Measurements from ENCODE around the gene AATF.

The AATF gene

DNA sequence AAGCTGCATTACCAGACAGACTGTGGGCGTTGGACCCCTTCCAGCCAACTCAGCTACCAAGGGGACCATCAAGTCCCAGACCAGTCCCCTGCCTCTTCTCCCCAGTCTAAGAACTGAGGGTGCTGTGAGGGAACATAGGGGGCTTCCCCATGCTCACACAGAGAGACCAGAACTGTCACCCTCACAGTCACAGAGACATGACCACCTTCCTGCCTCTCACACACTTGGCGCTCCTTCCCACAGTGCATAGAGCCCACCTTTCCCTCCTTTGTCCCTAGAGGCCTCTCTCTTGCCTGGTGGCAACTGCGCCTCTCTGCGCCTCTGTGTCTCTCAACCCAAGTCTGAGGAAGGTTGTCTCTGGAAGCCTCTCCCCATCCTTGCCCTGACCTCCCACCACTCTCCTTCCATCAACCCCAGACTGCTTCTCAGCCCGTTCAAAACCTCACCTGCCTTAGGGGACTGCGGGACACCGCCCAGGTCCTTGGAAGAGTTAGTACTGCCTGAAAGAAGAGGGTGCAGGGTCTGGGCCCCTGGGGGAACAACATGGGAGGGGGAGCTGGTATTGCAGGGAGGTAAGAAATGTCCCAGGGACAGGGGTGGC, 17.6 kb upstream of the AATF start:
- DNase-seq: no peak

DNA sequence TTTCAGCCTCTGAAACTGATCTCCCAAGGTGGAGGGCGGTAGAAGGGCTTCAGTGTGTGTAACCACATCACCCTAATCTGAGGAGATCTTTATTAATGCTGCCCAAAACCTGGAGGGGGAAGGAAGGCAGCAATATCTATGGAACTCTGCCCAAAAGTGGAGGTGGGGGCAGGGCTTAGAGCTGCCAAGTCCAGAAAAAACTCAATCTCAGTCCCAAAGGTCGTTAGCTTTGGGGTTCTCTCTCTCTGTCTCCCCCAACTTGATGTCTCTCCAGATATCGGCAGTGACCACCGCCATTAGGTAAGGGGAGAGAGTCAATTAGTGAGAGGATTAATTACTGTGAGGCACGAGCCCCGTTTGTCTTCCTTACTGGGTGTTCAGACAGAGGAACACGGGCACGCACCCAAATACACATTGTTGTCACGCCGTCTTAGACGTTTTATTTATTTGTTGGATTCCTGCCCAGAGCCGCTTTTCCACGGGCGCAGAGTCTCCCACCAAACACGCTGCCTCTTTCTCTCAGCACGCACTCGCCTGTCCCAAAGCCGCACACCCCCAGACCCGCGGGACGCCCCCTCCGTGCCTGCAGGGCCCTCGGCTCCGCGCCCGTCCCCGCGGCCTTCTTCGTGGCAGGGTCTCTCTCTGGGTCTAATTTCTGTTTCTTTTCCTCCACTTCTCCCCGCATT, 16.9 kb upstream of the AATF start:
- DNase-seq: no peak

DNA sequence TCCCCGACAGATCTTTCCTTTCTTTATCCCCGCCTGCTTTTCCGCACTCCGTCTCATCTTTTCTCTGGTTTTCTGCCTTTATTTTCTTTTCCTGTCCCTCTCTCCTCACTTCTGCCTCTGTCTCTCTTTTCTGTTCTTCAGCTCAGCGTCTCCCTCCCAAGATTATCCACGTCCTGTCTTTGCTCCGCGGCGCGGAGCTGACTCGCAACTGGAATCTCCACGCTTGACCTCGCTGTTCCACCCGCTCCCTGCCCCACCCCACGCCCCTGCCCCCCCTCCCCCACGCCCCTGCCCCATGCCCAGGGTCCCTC, 16.4 kb upstream of the AATF start:
- DNase-seq: no peak

DNA sequence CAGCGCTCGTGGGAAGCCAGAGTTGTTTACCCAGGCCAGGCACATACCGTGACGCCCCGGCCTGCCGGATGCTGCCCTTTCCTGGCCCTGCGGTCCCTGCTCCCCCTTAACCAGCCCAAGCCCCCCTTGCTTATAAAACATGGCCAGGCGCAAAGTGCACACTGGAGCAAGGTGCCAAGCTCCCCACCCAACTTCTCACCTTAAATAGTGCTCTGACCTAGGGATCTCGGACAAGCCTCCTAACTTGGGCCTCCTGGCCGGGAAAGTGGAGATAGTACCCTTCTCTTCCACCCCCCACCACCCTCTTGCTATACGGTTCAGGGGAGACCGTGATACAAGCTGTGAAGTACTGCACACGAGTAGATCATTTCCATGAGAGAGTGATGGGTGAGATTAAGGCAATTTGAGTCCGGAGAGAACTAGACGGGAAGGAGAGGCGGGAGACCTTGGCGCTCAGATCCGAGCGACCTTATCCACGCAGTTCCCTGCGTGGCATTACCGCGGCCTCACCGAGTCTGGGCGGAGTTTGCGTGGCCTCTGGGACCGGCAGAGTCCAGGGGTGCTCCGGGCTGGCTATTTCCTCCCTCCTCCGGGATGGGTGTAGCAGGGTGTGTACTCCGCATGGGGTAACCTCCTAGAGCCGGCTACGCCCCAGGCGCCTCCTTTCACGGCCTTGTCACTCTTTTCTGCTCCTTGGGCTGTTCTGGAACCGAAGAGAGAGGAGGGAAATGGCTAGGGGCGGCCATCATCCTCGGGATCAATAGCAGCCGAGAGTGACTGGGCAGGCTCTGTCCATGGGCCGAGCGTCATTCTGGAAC, 15.9 kb upstream of the AATF start:
- DNase-seq: no peak

DNA sequence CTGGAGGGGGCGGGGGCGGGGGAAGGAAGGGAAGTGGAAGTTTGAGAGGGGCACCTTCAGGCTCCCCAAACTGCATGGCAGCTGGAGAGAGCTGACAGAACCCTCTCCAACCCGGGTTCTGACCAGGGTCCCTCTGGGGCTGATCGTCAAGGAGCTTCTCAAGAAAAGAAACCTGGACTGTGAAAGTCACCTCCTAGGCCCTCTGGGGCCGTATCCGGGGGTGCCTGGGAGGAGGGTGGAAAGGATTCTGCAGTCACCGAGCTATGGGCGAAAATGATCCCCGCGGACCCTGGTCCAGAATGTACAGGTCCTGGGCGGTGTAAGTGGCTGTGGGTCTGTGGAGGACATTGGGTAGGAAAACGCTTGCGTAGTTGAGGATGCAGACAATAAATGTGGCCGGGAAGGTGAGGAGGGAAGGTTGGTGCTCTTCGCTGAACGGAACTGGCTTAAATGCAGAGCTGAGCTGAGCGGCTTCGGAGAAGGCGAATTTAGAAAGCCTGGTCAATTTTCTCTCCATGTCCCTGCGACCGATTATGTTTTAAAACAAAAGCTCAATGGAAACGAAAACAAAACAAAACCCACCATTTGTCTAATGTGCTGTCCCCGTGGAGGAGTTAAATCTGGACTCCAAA, 15.1 kb upstream of the AATF start:
- no peak for DNase-seq

DNA sequence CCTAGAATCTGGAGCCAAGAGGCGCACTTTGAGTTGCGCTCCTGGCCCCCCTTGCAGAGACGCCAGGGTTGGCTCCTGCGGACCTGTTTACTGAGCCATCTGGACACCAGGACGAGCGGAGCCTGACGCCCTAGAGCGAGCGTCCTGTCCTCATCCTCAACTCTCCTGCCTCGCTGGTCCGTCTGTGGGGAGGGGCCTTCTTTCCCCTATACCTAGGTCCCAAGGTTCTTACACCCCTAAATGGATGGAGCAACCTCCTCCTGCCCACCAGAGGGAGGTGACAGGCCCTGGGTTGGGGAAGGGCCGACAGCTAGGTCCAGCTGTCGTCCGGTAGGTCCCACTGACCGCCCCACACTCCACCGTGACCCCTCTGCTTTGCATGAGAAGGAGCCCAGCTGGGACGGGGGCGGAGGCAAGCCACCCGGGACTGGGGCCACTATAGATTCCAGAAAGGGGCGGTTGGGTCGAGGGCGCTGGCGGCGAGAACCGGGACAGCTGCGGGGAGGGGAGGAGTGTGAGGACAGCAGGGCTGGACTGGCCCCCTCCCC, 14.5 kb upstream of the AATF start:
- DNase-seq: no peak

DNA sequence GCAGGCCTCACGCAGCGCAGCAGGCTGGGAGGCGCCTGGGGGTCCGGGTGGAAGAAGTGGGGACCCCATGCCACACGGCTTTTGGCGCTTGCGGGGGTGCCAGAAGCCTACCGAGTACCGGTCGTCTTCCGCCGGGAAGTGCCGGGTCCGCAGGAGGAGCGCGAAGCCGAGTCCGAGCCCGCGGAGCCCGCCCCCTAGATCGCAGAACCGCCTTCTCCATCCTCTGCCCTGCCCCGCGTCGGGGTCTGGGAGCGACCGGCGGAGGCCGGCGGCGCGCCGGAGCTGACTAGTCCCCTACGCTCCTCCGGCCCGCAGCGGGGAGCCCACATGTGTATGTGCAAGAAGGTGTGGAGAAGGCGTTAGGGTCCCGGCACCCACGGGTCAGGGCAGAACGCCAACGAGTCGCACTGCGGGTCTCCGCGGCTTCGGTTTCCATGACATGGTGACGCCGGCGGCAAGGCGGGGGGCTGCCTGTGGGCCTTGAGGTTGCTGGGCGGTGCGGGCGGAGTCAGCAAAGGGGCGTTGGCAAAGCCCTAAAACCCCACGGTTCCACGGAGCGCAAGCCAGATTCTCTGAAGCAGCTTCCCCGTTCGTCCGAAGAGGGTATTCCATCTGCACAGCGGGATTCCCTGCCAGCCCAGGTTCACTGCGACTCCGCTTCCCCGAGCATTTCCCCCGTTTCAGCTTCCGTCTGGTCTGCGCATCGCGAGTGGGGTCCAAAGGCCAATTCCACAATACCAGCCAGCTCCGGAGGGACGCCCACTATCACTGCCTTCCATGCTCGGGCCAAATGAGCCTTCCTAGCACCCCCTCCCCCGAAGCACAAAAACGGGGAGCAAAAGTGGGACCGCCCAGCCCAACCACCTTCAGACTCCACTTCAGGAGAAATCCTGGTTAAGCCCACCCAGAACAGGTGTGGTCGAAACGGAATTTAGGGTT, 13.8 kb upstream of the AATF start:
- no peak for DNase-seq

DNA sequence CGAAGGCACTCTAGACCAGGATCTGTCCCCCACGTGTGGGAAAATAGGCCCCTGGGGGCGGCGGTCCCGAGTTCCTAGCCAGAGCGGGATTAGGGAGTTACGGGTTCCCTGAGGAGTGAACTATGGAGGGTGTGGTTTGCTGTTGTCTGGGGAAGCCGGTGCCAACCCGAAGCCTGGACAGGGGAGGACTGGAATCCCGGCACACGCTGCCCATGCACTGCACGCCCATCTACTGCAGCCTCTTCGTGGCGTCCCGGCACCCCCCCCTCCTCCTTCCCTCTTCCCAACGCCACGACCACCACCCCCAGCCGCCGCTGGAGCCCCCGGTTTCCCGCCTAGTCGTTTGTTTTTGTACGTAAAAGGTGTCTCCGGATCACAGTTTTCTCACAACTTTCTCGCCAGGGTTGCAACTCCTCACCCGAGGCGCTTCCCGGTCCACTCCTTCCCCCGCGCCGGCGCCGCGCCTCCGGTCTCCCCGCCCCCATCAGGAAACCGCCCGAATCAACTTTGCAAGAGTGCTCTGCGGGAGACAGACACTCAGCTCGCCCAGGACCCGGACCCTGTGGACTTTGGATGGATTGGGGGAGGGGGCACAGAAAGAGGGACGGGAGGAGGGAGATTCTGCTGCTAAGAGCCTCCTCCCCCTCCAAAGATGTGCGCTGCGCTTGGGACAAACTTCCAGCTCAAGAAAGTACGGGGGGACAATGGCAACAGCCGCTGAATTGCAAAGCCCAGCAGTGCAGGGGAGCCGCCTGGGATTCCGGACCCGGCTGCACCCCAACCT, 12.9 kb upstream of the AATF start:
- DNase-seq: no peak

DNA sequence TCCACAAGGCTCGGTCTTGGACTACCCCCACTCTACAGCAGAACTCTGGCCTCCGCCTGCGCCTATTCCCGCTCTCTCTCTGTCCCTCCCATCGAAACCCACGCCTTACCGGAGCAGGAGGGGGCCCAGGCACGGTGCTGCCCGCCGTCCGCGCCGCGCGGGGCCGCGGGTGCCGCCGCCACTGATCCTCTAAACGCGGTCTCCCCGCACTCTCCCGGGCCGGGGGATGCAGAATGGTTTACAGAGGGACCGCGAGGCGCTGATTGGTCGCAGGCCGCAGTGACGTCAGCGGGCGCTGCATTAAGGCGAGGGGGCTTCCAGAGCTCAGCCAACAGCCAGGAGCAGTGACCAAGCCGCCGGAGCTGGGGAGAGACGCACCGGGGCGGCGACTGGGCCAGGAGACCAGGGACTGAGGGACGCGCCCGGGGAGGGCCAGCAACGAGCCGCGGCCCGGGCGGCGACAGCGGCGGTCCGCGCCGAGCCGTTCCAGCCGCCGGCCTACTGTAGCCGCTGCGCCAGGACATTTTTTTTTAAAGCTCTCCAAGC, 12.2 kb upstream of the AATF start:
- DNase-seq: no peak

DNA sequence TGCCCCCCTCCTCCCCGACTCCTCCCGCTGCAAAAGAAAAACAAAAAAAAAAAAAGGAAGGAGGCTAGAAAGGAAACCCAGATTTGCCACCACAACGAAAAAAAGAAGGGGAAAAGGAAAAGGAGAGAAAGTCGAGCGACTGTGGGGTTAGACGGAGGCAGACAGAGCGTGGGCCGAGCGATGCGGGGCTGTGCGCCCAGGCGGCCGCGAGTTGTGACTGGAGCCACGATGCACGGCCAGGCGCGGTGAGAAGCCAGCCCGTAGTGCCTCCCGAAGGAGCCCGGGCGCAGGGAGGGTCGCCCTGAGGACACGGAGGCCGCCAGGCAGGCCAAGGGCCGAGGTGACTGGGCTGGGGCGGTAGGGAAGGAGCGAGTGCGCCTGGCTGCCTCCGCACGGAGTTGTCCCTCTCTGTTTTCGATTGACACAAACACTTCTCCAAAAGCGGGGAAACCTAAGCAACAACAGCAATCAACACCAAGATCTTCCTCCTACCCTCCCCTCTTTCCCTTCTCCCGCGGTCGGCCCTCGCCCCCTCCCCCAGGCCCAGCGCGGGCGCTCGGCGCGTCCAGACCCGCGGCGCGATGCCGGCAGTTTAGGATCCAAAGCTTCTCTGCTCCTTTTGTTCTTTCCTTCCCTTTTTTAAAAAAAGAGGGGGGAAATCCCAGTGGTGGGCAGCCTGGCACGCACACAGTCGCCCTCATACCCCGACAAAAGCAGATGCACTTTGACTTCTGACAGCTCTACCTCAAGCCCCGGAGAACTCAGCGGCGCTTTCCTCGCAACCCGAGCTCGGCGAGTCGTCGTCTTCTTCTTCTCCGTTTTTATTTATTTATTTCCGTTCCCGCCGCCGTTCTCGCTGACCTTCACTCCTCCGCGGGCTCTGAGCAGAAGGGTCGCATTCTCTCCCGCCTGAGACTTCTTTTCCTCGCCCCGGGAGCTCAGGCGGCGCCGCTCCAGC, 11.5 kb upstream of the AATF start, which contains the start of gene LHX1:
Gene LHX1 (plus strand): TSS at position 475 of the 958 bp plus-strand sequence. CDS start 723 bp downstream, outside the sequence.
- no peak for DNase-seq

DNA sequence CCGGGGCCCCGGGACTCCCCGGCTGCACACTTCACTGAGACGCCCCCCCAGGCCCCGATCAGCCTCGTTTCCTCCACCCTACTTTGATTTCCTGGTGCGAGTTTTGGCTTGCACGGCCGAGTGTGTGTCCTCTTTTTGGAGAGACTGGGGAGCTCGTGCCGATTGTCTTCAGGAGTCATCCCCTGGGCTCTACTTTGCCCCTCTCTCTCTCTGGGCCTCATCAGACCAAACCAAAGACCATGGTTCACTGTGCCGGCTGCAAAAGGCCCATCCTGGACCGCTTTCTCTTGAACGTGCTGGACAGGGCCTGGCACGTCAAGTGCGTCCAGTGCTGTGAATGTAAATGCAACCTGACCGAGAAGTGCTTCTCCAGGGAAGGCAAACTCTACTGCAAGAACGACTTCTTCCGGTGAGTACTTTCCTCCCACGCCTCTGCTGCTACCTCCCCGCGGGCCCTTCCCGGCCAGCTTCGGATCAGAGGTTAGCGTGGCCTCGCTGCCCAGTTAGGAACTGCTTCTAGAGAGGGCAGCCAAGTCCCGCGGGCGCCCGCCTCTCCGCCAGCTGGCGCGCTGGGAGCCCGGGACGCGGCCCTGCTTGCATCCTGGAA, 10.7 kb upstream of the AATF start:
- DNase-seq: no peak

DNA sequence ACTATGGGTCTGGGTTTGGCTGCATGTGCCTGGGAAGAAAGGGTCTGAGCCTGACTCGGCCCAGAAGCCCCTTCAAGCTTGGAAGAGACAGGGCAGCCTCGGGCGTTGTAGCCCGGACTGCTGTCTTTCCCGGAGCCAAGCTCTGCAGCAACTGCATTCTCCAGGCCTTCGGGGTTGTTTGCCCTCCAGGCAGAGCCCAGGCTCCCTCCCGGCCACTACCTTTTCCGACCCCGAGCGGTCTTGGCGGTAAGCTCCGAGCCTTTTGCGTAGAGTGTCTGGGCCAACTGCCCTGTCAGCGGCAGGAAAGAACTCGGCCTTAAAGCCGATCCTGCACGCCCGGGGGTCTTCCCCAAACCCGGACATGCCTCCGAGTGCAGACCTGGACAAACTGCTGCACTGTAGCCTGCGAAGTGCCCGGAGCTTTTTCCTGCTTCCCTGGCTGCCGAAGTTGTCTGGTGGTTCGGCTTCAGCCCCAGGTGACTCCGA, 10.1 kb upstream of the AATF start:
- DNase-seq: no peak

DNA sequence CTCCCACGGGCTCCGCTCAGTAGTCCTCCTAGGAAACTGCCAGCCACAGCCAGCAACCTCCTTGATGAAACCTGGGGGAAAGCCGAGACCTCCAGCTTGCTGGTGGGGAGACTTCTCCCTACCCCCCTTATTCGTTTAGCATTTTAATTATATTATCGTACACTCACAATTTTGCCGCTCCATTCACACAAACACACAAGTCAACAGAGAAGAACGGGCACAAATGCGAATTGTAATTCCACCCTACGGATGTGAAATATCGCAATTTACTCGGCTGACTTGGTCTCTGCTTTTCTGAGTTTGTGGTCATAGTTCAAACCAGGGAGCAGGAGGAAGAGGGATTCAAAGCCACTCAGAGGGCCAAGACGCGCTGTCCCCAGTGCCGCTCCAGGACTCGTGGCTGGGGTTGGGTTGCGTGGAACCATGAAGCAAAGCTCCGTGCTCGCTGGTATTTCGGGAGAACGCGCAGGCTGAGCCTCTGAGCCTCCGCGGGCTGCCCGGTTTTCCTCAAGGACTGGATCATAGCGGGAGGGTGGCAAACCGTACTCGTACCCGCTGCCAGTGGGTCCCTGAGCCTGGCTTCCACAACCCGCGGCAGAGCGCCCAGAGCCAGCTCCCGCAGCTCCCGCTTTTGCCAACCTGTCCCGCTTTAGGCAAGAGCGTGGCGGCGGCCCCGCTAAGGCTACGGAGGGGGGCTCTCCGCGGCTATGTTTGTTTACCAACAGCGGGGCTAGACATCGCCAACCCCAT, 9.5 kb upstream of the AATF start:
- DNase-seq: no peak

DNA sequence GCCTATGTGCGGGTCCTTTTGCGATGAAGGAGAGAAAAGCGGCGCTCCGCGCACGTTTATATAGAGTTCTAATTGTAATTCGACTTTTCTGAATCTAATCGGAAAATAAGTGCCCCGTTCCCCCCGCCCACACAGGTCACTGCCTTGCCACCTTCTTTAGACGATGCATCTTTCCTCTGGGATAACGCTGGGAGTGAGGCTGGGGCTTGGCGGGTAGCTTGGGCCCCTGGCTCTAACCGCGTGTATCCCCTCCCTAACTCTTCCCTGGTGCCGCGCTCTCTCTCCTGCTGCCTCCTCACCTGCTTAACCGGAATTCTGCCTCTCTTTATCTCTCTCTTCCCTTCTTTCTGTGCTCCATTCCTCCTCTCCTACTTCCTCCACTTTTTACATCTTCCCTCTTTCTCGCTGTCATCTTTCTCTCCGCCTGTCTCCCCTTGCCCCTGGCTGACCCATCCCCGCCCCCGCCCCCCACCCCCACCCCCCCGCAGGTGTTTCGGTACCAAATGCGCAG, 8.9 kb upstream of the AATF start:
- DNase-seq: no peak

DNA sequence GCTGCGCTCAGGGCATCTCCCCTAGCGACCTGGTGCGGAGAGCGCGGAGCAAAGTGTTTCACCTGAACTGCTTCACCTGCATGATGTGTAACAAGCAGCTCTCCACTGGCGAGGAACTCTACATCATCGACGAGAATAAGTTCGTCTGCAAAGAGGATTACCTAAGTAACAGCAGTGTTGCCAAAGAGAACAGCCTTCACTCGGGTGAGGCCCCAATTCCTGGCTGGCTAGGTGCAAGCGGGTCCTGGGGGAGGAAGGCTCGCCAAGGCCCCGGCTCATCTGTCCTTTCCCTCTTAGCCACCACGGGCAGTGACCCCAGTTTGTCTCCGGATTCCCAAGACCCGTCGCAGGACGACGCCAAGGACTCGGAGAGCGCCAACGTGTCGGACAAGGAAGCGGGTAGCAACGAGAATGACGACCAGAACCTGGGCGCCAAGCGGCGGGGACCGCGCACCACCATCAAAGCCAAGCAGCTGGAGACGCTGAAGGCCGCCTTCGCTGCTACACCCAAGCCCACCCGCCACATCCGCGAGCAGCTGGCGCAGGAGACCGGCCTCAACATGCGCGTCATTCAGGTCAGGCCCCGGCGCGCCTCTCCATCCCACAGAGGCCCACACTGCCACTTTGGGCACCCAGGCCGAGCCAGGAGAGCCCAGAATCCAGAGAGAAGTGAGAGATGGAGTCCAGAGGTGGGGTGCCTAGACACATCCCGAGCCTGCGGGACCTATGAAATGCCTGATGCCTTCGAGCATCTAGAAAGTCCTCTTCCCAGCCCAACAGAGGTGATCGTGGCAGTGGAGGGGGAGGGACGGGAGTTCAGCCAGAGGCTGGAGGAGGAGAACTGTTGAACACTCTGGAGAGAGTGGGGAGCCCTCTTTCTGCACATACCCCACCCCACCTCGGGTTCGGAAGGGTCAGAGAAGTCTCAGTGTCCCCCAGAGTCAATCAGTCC, 8.2 kb upstream of the AATF start:
- no peak for DNase-seq

DNA sequence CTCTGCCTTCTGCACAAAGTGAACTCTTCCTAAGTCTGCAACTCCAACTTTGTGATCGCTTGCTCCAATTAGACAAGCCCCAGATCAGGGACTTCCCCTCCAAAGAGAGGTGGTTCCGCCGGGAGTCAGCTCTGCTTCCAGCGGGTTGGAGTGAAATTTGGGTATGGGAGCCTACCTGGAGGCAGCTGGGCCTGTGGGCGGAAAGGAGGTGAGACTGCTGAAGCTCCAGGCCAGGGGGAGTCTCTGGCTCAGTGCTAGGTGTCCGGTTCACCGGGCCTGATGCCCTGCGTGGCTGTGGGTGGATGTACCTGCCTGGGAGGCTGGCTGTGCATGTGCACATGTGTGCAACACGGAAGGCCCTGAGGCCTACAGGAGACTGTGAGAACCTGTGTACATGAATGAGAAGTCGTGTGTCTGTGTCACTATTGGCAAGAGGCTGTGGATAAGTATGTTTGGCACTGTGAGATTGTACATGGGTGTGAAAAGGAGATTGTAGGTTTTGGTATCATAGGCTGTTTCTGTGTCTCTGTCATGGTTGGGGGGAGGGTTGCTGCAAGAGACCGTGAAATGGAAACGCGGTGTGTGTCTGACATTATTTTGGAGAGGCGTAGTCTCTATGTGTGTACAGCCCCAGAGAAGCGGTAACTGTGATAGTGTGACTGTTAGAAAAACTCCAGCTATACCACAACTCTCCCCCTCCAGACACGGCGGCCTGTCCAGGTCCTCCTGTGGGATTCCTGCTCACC, 7.3 kb upstream of the AATF start:
- no peak for DNase-seq
